H1 (cell line): Measurements from ENCODE around the gene B3GNT2. TPM values are rescaled to one million over a fixed set of nuclear protein-coding genes. Genes with fewer than 3 reads are reported as not detected.

ENCODE experiments used
- CTCF ChIA-PET: fragments of 300-600 bp; sonication (Branson Sonifier 250); formaldehyde crosslinking; loops from one replicate; lab custom pipeline; 2021; ENCODE audit not compliant: partially characterized antibody; lab: Charles Lee
- POLR2A ChIA-PET: fragments of 300-600 bp; sonication (Branson Sonifier 250); formaldehyde crosslinking; loops from one replicate; lab custom pipeline; 2021; ENCODE audit warnings: inconsistent platforms; ENCODE audit not compliant: partially characterized antibody; lab: Charles Lee
- DNase-seq, 2 experiments: peaks; one replicate each; pipeline versions ENCODE4 v3.0.0 to v3.0.0-alpha.2; 2010 to 2022; ENCODE audit warnings: low spot score in 2 of 2, low read depth in 1 of 2, mixed read lengths in 1 of 2
- FAIRE-seq: peaks from 2 replicates; lab custom pipeline; 2011; peaks lifted over from hg19 to GRCh38; lab: Jason Lieb, UNC
- H2AFZ ChIP-seq: 2 replicates; pipeline ENCODE4 v1.8.1; 2012; ENCODE audit warnings: low read length, inconsistent platforms
- H2AK5ac ChIP-seq: 2 replicates; pipeline ENCODE4 v1.6.1; 2013; ENCODE audit warnings: low read depth, low read length
- H2BK120ac ChIP-seq: replicated peaks from 2 replicates; pipeline ENCODE3; 2013; ENCODE audit warnings: low read depth, low read length, inconsistent platforms
- H2BK12ac ChIP-seq: 2 replicates; pipeline ENCODE4 v1.6.1; 2013; ENCODE audit warnings: low read depth, low read length
- H2BK15ac ChIP-seq: 2 replicates; pipeline ENCODE4 v1.6.1; 2013; ENCODE audit warnings: low read length
- H2BK20ac ChIP-seq: 2 replicates; pipeline ENCODE4 v1.6.1; 2013; ENCODE audit warnings: low read length
- H2BK5ac ChIP-seq: 2 replicates; pipeline ENCODE4 v1.6.1; 2013; ENCODE audit warnings: low read depth, low read length
- H3K14ac ChIP-seq: 2 replicates; pipeline ENCODE4 v1.6.1; 2013; ENCODE audit warnings: inconsistent platforms; ENCODE audit not compliant: insufficient read length
- H3K18ac ChIP-seq: 2 replicates; pipeline ENCODE4 v1.6.1; 2013; ENCODE audit warnings: low read length; ENCODE audit errors: extremely low read depth
- H3K23ac ChIP-seq: 2 replicates; pipeline ENCODE4 v1.6.1; 2013; ENCODE audit warnings: inconsistent platforms; ENCODE audit not compliant: insufficient read length
- H3K23me2 ChIP-seq: 2 replicates; pipeline ENCODE4 v1.6.1; 2013; ENCODE audit warnings: low read depth, low read length
- H3K27ac ChIP-seq: 2 replicates; pipeline ENCODE4 v1.6.1; 2011; ENCODE audit warnings: low read depth, low read length, inconsistent platforms
- H3K27me3 ChIP-seq, 4 experiments: replicated peaks in 1 of 4; 1 replicate in 1 of 4; 2 replicates in 3 of 4; pipeline versions ENCODE4 v1.6.1 to v1.8.1; 2011 to 2013; ENCODE audit warnings: low read length in 3 of 4, mild to moderate bottlenecking in 3 of 4, inconsistent platforms in 2 of 4, mixed read lengths in 2 of 4, moderate library complexity in 1 of 4; ENCODE audit not compliant: control insufficient read depth in 3 of 4, insufficient read depth in 3 of 4; ENCODE audit errors: extremely low read depth in 1 of 4
- H3K36me3 ChIP-seq, 4 experiments: 2 replicates each; pipeline versions ENCODE4 v1.6.1 to v1.8.1; 2011 to 2013; ENCODE audit warnings: mild to moderate bottlenecking in 4 of 4, low read length in 3 of 4, moderate library complexity in 2 of 4, control low read depth in 1 of 4, inconsistent platforms in 1 of 4; ENCODE audit not compliant: insufficient read depth in 4 of 4, control insufficient read depth in 2 of 4
- H3K4ac ChIP-seq: replicated peaks from 2 replicates; pipeline ENCODE3; 2013; ENCODE audit warnings: low read length, low read depth, mixed read lengths, inconsistent platforms; ENCODE audit not compliant: insufficient read length
- H3K4me1 ChIP-seq, 4 experiments: replicated peaks in 1 of 4; 1 replicate in 1 of 4; 2 replicates in 3 of 4; pipeline versions ENCODE4 v1.6.1 to v1.8.1; 2011 to 2013; ENCODE audit warnings: low read length in 3 of 4, inconsistent platforms in 2 of 4, mixed read lengths in 1 of 4; ENCODE audit not compliant: insufficient read depth in 4 of 4, control insufficient read depth in 3 of 4
- H3K4me2 ChIP-seq, 2 experiments: 2 replicates each; pipeline versions ENCODE4 v1.6.1 to v1.8.1; 2011 to 2013; ENCODE audit warnings: low read depth in 2 of 2, low read length in 2 of 2, control low read depth in 1 of 2, inconsistent platforms in 1 of 2, mild to moderate bottlenecking in 1 of 2; ENCODE audit not compliant: insufficient read depth in 1 of 2
- H3K4me3 ChIP-seq, 4 experiments: fragments of 200-600, 300-600 bp in 1 of 4; sonication (generic), shearing (Covaris generic), sonication (Bioruptor Twin) in 1 of 4; 2 replicates each; pipeline versions ENCODE4 v1.5.1 to v1.8.1; 2011 to 2016; ENCODE audit warnings: low read length in 4 of 4, low read depth in 3 of 4, control low read depth in 2 of 4, inconsistent platforms in 2 of 4, mild to moderate bottlenecking in 2 of 4, mixed read lengths in 1 of 4, moderate library complexity in 1 of 4; ENCODE audit not compliant: insufficient read depth in 2 of 4; ENCODE audit errors: extremely low read depth in 1 of 4
- H3K56ac ChIP-seq: replicated peaks from 2 replicates; pipeline ENCODE3; 2013; ENCODE audit warnings: low read depth, mild to moderate bottlenecking, mixed read lengths, low read length, inconsistent platforms; ENCODE audit not compliant: insufficient read length
- H3K79me1 ChIP-seq: 2 replicates; pipeline ENCODE4 v1.6.1; 2013; ENCODE audit warnings: low read depth, low read length, control low read depth
- H3K79me2 ChIP-seq, 2 experiments: 2 replicates each; pipeline versions ENCODE4 v1.6.1 to v1.8.1; 2012 to 2013; ENCODE audit warnings: low read length in 2 of 2, mild to moderate bottlenecking in 2 of 2, inconsistent platforms in 1 of 2; ENCODE audit not compliant: insufficient read depth in 2 of 2, control insufficient read depth in 1 of 2
- H3K9ac ChIP-seq, 4 experiments: replicated peaks in 1 of 4; 1 replicate in 1 of 4; 2 replicates in 3 of 4; pipeline versions ENCODE4 v1.6.1 to v1.8.1; 2011 to 2013; ENCODE audit warnings: low read depth in 3 of 4, low read length in 3 of 4, control low read depth in 2 of 4, mild to moderate bottlenecking in 2 of 4, moderate library complexity in 2 of 4, inconsistent platforms in 1 of 4; ENCODE audit errors: extremely low read depth in 1 of 4
- H3K9me3 ChIP-seq, 2 experiments: 2 replicates each; pipeline versions ENCODE4 v1.6.1 to v1.8.1; 2012 to 2013; ENCODE audit warnings: mild to moderate bottlenecking in 2 of 2, moderate library complexity in 2 of 2, control low read depth in 1 of 2, inconsistent platforms in 1 of 2, low read depth in 1 of 2, low read length in 1 of 2, mixed read lengths in 1 of 2; ENCODE audit not compliant: insufficient read depth in 2 of 2
- H4K20me1 ChIP-seq, 2 experiments: replicated peaks in 1 of 2; 2 replicates each; pipeline versions ENCODE3 to v1.8.1; 2011 to 2013; ENCODE audit warnings: inconsistent platforms in 2 of 2, low read length in 2 of 2, mild to moderate bottlenecking in 1 of 2; ENCODE audit not compliant: insufficient read depth in 2 of 2, control insufficient read depth in 1 of 2
- H4K5ac ChIP-seq: 2 replicates; pipeline ENCODE4 v1.6.1; 2013; ENCODE audit warnings: low read length, low read depth, mixed read lengths, inconsistent platforms; ENCODE audit not compliant: insufficient read length
- H4K8ac ChIP-seq: 2 replicates; pipeline ENCODE4 v1.8.0; 2013; ENCODE audit warnings: mild to moderate bottlenecking, moderate library complexity, low read length, inconsistent platforms; ENCODE audit not compliant: insufficient read depth; ENCODE audit errors: extremely low read depth
- H4K91ac ChIP-seq: replicated peaks from 2 replicates; pipeline ENCODE3; 2013; ENCODE audit warnings: low read length, mixed read lengths, inconsistent platforms; ENCODE audit not compliant: insufficient read length
- CTCF ChIP-seq, 3 experiments: IDR thresholded peaks; 1 replicate in 2 of 3; 2 replicates in 1 of 3; pipeline versions ENCODE4 v1.5.1 to v1.6.1; 2011; ENCODE audit warnings: low read length in 3 of 3, mild to moderate bottlenecking in 3 of 3, inconsistent platforms in 2 of 3, low read depth in 1 of 3, moderate library complexity in 1 of 3; ENCODE audit not compliant: insufficient read depth in 1 of 3; ENCODE audit errors: control extremely low read depth in 1 of 3
- HDAC6 ChIP-seq: IDR thresholded peaks from one replicate; pipeline ENCODE4 v1.7.1; 2012; ENCODE audit warnings: low read depth, mild to moderate bottlenecking, inconsistent platforms, low read length, moderate library complexity
- RAD21 ChIP-seq, 2 experiments: IDR thresholded peaks in 1 of 2; conservative IDR thresholded peaks in 1 of 2; 2 replicates each; pipeline ENCODE4 v1.6.1; 2011; ENCODE audit warnings: low read depth in 2 of 2, low read length in 2 of 2, improper control_type of control experiment in 1 of 2, inconsistent platforms in 1 of 2, mild to moderate bottlenecking in 1 of 2, moderate library complexity in 1 of 2
- WGBS, 2 experiments: shearing (Covaris generic) in 1 of 2; methylation state at CpG; one replicate each; pipeline versions ENCODE4 v1.1.6 to v1.1.7; 2013 to 2015; ENCODE audit warnings: low lambda C conversion rate in 2 of 2, mixed read lengths in 2 of 2, inconsistent platforms in 1 of 2, low coverage in 1 of 2, missing lambda C conversion rate in 1 of 2; ENCODE audit not compliant: insufficient replicate concordance in 2 of 2, insufficient coverage in 1 of 2, insufficient read length in 1 of 2; ENCODE audit errors: extremely low coverage in 1 of 2, missing lambda C conversion rate in 1 of 2; 5-methylcytosine and 5-hydroxymethylcytosine counted together
- polyA plus RNA-seq, 7 experiments: library from polyadenylated mRNA; depleted of rRNA in 3 of 7; stranded (reverse) in 5 of 7; unstranded in 2 of 7; fragments of >200 nt in 5 of 7; fragments of 200-250 nt in 2 of 7; gene quantifications; 1 replicate in 5 of 7; 2 replicates in 1 of 7; 4 replicates in 1 of 7; pipeline versions ENCODE4 v1.2.1 to v1.2.3, GENCODE V29; 2011 to 2013; ENCODE audit warnings: missing spikeins in 2 of 7, mixed read lengths in 2 of 7
- total RNA-seq: library from RNA; stranded (reverse); fragmentation: NEBNext Ultra II Directional; extraction: Animal tissue kit (Norgen Biotek cat#: 25700); gene quantifications from 2 replicates; pipeline ENCODE4 v1.2.1, GENCODE V29; 2021

B3GNT2 gene
- total and polyA plus RNA-seq, 2 of the 8 experiments (the other 6 are each of a cell fraction or from before 2014, with no cell fraction given): 20.1 to 40.8 TPM

GRCh38 chr2:62234755-62235655, 39.1 kb downstream of the B3GNT2 start:
- Histone ChIP-seq H3K18ac (no peak overlapping the region), H3K4me3 (no peak overlapping the region), H3K36me3 (no peaks in the 10 kb centered on the region), H3K27ac (no peak overlapping the region), H3K23me2 (no peaks in the 10 kb centered on the region), H3K4me1 (peaks cover 0 to 3% (median 1%) of the 10 kb centered on the region in 4 experiments; a peak in 2 of 7 replicates), H4K91ac (no peak overlapping the region), H2BK20ac (no peak overlapping the region), H3K79me1 (no peaks in the 10 kb centered on the region), H3K27me3 (no peaks in the 10 kb centered on the region), H2BK12ac (no peak overlapping the region), H4K20me1 (peaks cover 0 to 2% of the 10 kb centered on the region in 2 experiments), H2BK5ac (no peak overlapping the region), H3K4ac (no peak overlapping the region), H2AFZ (no peak overlapping the region), H3K23ac (no peak overlapping the region), H3K9me3 (no peaks in the 10 kb centered on the region), H3K56ac (no peak overlapping the region), H2AK5ac (no peak overlapping the region), H2BK15ac (no peak overlapping the region; the same call in 1 of the 2 replicates), H3K9ac (no peak overlapping the region), H3K14ac (no peak overlapping the region), H3K79me2 (no peaks in the 10 kb centered on the region), H2BK120ac (no peak overlapping the region), H3K4me2 (no peak overlapping the region), H4K5ac (no peak overlapping the region), H4K8ac (no peak overlapping the region; the same call in 1 of the 2 replicates)
- DNase-seq (peak in 1 of 2 experiments; percentile 46), FAIRE-seq (no peak)
- ChIA-PET POLR2A (no interaction called here), CTCF (interaction anchor here (0.5 to 2.1 kb wide), 4 partner anchors 24 to 174 kb away, joined by 3 to 6 read pairs (median 3); no protein-coding TSS in a partner anchor)
- TF ChIP-seq RAD21 (IDR thresholded peaks at IDR 0.05 in 1 of 2, conservative IDR thresholded peaks at IDR 0.05 in 1 of 2; ENCODE audit: low read depth in 2 of 2, low read length in 2 of 2): peak in 1 of 2 experiments; percentile 18; a peak in 1 of 4 replicates
- peak in 1 of 3 experiments; percentile 6; a peak in 1 of 4 replicates for TF ChIP-seq CTCF (IDR thresholded peaks at IDR 0.05; ENCODE audit: control extremely low read depth in 1 of 3, insufficient read depth in 1 of 3, low read depth in 1 of 3, low read length in 3 of 3)
- no peak for TF ChIP-seq HDAC6
- WGBS, 2 experiments: 85% methylated on average over 12 of the region's 16 CpGs; no CpG with 5 or more reads in 1 of the 2 experiments
